Trophoblast cell (in vitro differentiated cells and primary cell): ENCODE results near the gene ZNF569.

ENCODE experiments used
- DNase-seq, 2 donors: peaks; one replicate each; pipeline ENCODE4 v3.0.0-alpha.2; 2016
- H2AFZ ChIP-seq: 2 replicates; pipeline ENCODE4 v1.6.1; 2013; ENCODE audit warnings: low read length, moderate library complexity, mild to moderate bottlenecking; ENCODE audit not compliant: insufficient read depth, poor library complexity
- H2AK5ac ChIP-seq: 2 replicates; pipeline ENCODE4 v1.6.1; 2013; ENCODE audit warnings: mild to moderate bottlenecking, low read length
- H2BK120ac ChIP-seq: 2 replicates; pipeline ENCODE4 v1.6.1; 2013; ENCODE audit warnings: low read length, mild to moderate bottlenecking, moderate library complexity; ENCODE audit not compliant: insufficient read depth, poor library complexity
- H2BK12ac ChIP-seq: 2 replicates; pipeline ENCODE4 v1.6.1; 2013; ENCODE audit warnings: mild to moderate bottlenecking, low read length, moderate library complexity
- H2BK5ac ChIP-seq: 2 replicates; pipeline ENCODE4 v1.6.1; 2013; ENCODE audit warnings: low read length, low read depth, moderate library complexity, mild to moderate bottlenecking; ENCODE audit not compliant: poor library complexity
- H3K14ac ChIP-seq: 2 replicates; pipeline ENCODE4 v1.6.1; 2013; ENCODE audit warnings: mild to moderate bottlenecking, low read length
- H3K18ac ChIP-seq: 2 replicates; pipeline ENCODE4 v1.6.1; 2013; ENCODE audit warnings: mild to moderate bottlenecking, low read length
- H3K23ac ChIP-seq: 2 replicates; pipeline ENCODE4 v1.6.1; 2013; ENCODE audit warnings: low read length
- H3K27ac ChIP-seq: 2 replicates; pipeline ENCODE4 v1.5.1; 2013; ENCODE audit warnings: low read depth, mild to moderate bottlenecking, inconsistent platforms, low read length, moderate library complexity
- H3K27me3 ChIP-seq: 2 replicates; pipeline ENCODE4 v1.6.1; 2013; ENCODE audit warnings: inconsistent platforms, mild to moderate bottlenecking, low read length, moderate library complexity; ENCODE audit not compliant: insufficient read depth
- H3K36me3 ChIP-seq, 2 experiments: 1 replicate in 1 of 2; 2 replicates in 1 of 2; pipeline ENCODE4 v1.6.1; 2013; ENCODE audit warnings: low read length in 2 of 2, mild to moderate bottlenecking in 2 of 2, moderate library complexity in 1 of 2; ENCODE audit not compliant: insufficient read depth in 2 of 2, control insufficient read depth in 1 of 2
- H3K4ac ChIP-seq: 2 replicates; pipeline ENCODE4 v1.6.1; 2013; ENCODE audit warnings: low read depth, mild to moderate bottlenecking, low read length, moderate library complexity
- H3K4me1 ChIP-seq, 2 experiments: 1 replicate in 1 of 2; 2 replicates in 1 of 2; pipeline ENCODE4 v1.6.1; 2013; ENCODE audit warnings: low read length in 2 of 2, mild to moderate bottlenecking in 2 of 2, moderate library complexity in 1 of 2; ENCODE audit not compliant: insufficient read depth in 2 of 2, control insufficient read depth in 1 of 2
- H3K4me2 ChIP-seq: 2 replicates; pipeline ENCODE4 v1.6.1; 2013; ENCODE audit warnings: inconsistent platforms, mild to moderate bottlenecking, low read length, moderate library complexity
- H3K4me3 ChIP-seq: 2 replicates; pipeline ENCODE4 v1.5.1; 2013; ENCODE audit warnings: mild to moderate bottlenecking, low read depth, low read length, inconsistent platforms
- H3K79me1 ChIP-seq: one replicate; pipeline ENCODE4 v1.6.1; 2013; ENCODE audit warnings: low read length
- H3K79me2 ChIP-seq: 2 replicates; pipeline ENCODE4 v1.6.1; 2013; ENCODE audit warnings: low read length, mild to moderate bottlenecking; ENCODE audit not compliant: control insufficient read depth, insufficient read depth, poor library complexity
- H3K9ac ChIP-seq: 2 replicates; pipeline ENCODE4 v1.6.1; 2013; ENCODE audit warnings: mild to moderate bottlenecking, low read length
- H3K9me3 ChIP-seq: 2 replicates; pipeline ENCODE4 v1.6.1; 2013; ENCODE audit warnings: low read depth, mild to moderate bottlenecking, control low read depth, inconsistent platforms, low read length; ENCODE audit not compliant: insufficient read depth
- H4K12ac ChIP-seq: 2 replicates; pipeline ENCODE4 v1.6.1; 2013; ENCODE audit warnings: low read depth, mild to moderate bottlenecking, low read length, moderate library complexity
- H4K8ac ChIP-seq: 2 replicates; pipeline ENCODE4 v1.6.1; 2013; ENCODE audit warnings: low read depth, mild to moderate bottlenecking, low read length, moderate library complexity
- H4K91ac ChIP-seq: one replicate; pipeline ENCODE4 v1.6.1; 2013; ENCODE audit warnings: low read depth, mild to moderate bottlenecking, low read length, moderate library complexity
- WGBS: extraction: QIAGEN DNeasy Blood & Tissue Kit; methylation state at CpG from one replicate; pipeline ENCODE4 v1.1.7; 2013; ENCODE audit warnings: missing lambda C conversion rate; ENCODE audit not compliant: insufficient read length, insufficient coverage; ENCODE audit errors: extremely low coverage; 5-methylcytosine and 5-hydroxymethylcytosine counted together

ZNF569 gene

GRCh38 chr19:37362733-37363132 lies 104.5 kb downstream of the ZNF569 start:
- no peak overlapping the region for H2BK12ac ChIP-seq
- no peaks in the 10 kb centered on the region for H3K4me1 ChIP-seq
- DNase-seq: peak; percentile 52

GRCh38 chr19:37361994-37362393 lies 105.2 kb downstream of the ZNF569 start:
- Histone ChIP-seq H2AFZ (no peak overlapping the region), H4K91ac (no peak overlapping the region), H3K27me3 (no peaks in the 10 kb centered on the region), H2BK5ac (no peak overlapping the region), H3K36me3 (peaks cover 27 to 32% of the 10 kb centered on the region in 2 experiments), H4K12ac (no peak overlapping the region), H3K14ac (no peak overlapping the region), H4K8ac (no peak overlapping the region), H3K4me2 (no peak overlapping the region), H3K9ac (no peak overlapping the region), H2BK120ac (no peak overlapping the region), H3K27ac (no peak overlapping the region), H3K4ac (no peak overlapping the region), H3K4me3 (no peak overlapping the region), H3K9me3 (peaks cover 19% of the 10 kb centered on the region), H3K4me1 (no peaks in the 10 kb centered on the region), H3K18ac (no peak overlapping the region), H2AK5ac (no peak overlapping the region), H3K79me1 (no peaks in the 10 kb centered on the region), H2BK12ac (no peak overlapping the region), H3K23ac (no peak overlapping the region), H3K79me2 (no peaks in the 10 kb centered on the region)
- WGBS: no CpG with 5 or more reads among the region's 1 CpG
- DNase-seq: no peak

More at GRCh38 chr19:37362733-37363132, 104.5 kb downstream of the ZNF569 start:
- Histone ChIP-seq H2AK5ac (no peak overlapping the region), H3K18ac (no peak overlapping the region), H4K8ac (no peak overlapping the region), H4K91ac (no peak overlapping the region), H2BK5ac (no peak overlapping the region), H3K79me2 (no peaks in the 10 kb centered on the region), H3K27me3 (no peaks in the 10 kb centered on the region), H3K9me3 (peaks cover 19% of the 10 kb centered on the region), H2BK120ac (no peak overlapping the region), H2AFZ (no peak overlapping the region), H3K27ac (no peak overlapping the region), H3K14ac (no peak overlapping the region), H3K4ac (no peak overlapping the region), H3K9ac (no peak overlapping the region), H3K4me3 (no peak overlapping the region), H4K12ac (no peak overlapping the region), H3K23ac (no peak overlapping the region), H3K4me2 (no peak overlapping the region), H3K36me3 (peaks cover 27 to 32% of the 10 kb centered on the region in 2 experiments), H3K79me1 (no peaks in the 10 kb centered on the region)
- WGBS: no CpG with 5 or more reads among the region's 6 CpGs
